Tibial artery (tissue), 4 donors: ENCODE results near the gene DKC1.

Experiments used
- DNase-seq, 2 donors: peaks; one replicate each; pipeline ENCODE4 v3.0.0-alpha.2; 2019
- H3K27ac ChIP-seq, 2 donors: fragments of 200-600 bp; sonication (generic) in 1 of 2; 1 replicate in 1 of 2; 2 replicates in 1 of 2; pipeline ENCODE4 v1.5.1; 2018 to 2019; ENCODE audit warnings: mild to moderate bottlenecking in 1 of 2
- H3K27me3 ChIP-seq, 2 donors: fragments of 200-600 bp; sonication (generic) in 1 of 2; one replicate each; pipeline versions ENCODE4 v1.5.1 to v1.6.0; 2016 to 2019
- H3K36me3 ChIP-seq, 3 donors: fragments of 200-600 bp; sonication (generic) in 2 of 3; one replicate each; pipeline ENCODE4 v1.5.1; 2016 to 2019; ENCODE audit warnings: mild to moderate bottlenecking in 2 of 3
- H3K4me1 ChIP-seq, 4 donors: fragments of 200-600 bp; sonication (generic) in 2 of 4; 1 replicate in 3 of 4; 2 replicates in 1 of 4; pipeline ENCODE4 v1.5.1; 2016 to 2019
- H3K4me3 ChIP-seq, 2 donors: fragments of 200-600 bp; sonication (generic) in 1 of 2; 1 replicate in 1 of 2; 2 replicates in 1 of 2; pipeline ENCODE4 v1.5.1; 2018 to 2019; ENCODE audit warnings: mild to moderate bottlenecking in 2 of 2
- H3K9me3 ChIP-seq, 3 donors: fragments of 200-600 bp; sonication (generic) in 1 of 3; one replicate each; pipeline ENCODE4 v1.5.1; 2016 to 2019
- intact Hi-C: fragments of 100-400 bp; cut with DNase I; formaldehyde crosslinking; loops from one replicate; pipeline ENCODE4 v1.15.0; 2023; ENCODE audit warnings: low total_unique reads
- TF ChIP-seq, protein P1 (sequence below), 2 experiments: fragments of 200-600 bp in 1 of 2; fragments of 450-650 bp in 1 of 2; IDR thresholded peaks; one replicate each; pipeline ENCODE4 v1.5.1; 2017 to 2019; ENCODE audit warnings: antibody characterized with exemption in 2 of 2, mild to moderate bottlenecking in 1 of 2, moderate library complexity in 1 of 2

The DKC1 gene

GRCh38 chrX:154719132-154719675 lies 43.5 kb upstream of the DKC1 start:
- no peak overlapping the region for H3K4me3 ChIP-seq
- intact Hi-C loops = no loop called here

DNA sequence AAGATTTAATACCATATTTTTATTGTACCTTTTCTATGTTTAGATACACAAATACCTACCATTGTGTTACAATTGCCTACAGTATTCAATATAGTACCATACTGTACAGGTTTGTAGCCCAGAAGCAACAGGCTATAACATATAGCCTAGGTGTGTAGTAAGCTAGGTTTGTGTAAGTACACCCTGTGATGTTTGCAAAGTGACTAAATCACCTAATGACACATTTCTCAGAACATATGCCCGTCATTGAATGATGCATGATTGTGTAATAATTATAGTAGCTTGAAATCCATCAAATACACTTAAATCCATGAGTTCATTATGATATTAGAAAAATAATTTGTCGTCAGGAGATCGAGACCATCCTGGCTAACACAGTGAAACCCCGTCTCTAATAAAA lies 42.6 kb upstream of the DKC1 start:
- intact Hi-C loops = no loop called here
- H3K27ac ChIP-seq = no peak overlapping the region
- TF ChIP-seq, protein P1, sequence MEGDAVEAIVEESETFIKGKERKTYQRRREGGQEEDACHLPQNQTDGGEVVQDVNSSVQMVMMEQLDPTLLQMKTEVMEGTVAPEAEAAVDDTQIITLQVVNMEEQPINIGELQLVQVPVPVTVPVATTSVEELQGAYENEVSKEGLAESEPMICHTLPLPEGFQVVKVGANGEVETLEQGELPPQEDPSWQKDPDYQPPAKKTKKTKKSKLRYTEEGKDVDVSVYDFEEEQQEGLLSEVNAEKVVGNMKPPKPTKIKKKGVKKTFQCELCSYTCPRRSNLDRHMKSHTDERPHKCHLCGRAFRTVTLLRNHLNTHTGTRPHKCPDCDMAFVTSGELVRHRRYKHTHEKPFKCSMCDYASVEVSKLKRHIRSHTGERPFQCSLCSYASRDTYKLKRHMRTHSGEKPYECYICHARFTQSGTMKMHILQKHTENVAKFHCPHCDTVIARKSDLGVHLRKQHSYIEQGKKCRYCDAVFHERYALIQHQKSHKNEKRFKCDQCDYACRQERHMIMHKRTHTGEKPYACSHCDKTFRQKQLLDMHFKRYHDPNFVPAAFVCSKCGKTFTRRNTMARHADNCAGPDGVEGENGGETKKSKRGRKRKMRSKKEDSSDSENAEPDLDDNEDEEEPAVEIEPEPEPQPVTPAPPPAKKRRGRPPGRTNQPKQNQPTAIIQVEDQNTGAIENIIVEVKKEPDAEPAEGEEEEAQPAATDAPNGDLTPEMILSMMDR (IDR thresholded peaks at IDR 0.05) = no peak
- H3K27me3 ChIP-seq = no peaks in the 10 kb centered on the region
- DNase-seq = no peak
- H3K9me3 ChIP-seq = no peaks in the 10 kb centered on the region
- peaks cover 0 to 5% (median 0%) of the 10 kb centered on the region in 4 donors for H3K4me1 ChIP-seq
- H3K36me3 ChIP-seq = no peaks in the 10 kb centered on the region
- H3K4me3 ChIP-seq = no peak overlapping the region

More at GRCh38 chrX:154719132-154719675, 43.5 kb upstream of the DKC1 start:
- no peaks in the 10 kb centered on the region for H3K36me3 ChIP-seq
- peaks cover 0 to 5% (median 0%) of the 10 kb centered on the region in 4 donors for H3K4me1 ChIP-seq
- TF ChIP-seq, protein P1 (IDR thresholded peaks at IDR 0.05) = no peak
- H3K9me3 ChIP-seq = no peaks in the 10 kb centered on the region
- H3K27me3 ChIP-seq = no peaks in the 10 kb centered on the region
- DNase-seq = no peak
- H3K27ac ChIP-seq = no peak overlapping the region

GRCh38 chrX:154721155-154721554 lies 41.5 kb upstream of the DKC1 start:
- Histone ChIP-seq H3K9me3 (no peaks in the 10 kb centered on the region), H3K27me3 (no peaks in the 10 kb centered on the region), H3K4me1 (peaks cover 0 to 5% (median 0%) of the 10 kb centered on the region in 4 donors), H3K36me3 (no peaks in the 10 kb centered on the region), H3K4me3 (no peak overlapping the region), H3K27ac (no peak overlapping the region)
- DNase-seq = no peak
- intact Hi-C loops = no loop called here
- TF ChIP-seq, protein P1 (IDR thresholded peaks at IDR 0.05) = no peak

- TF ChIP-seq, protein P1 (IDR thresholded peaks at IDR 0.05) = no peak
- H3K36me3 ChIP-seq = no peaks in the 10 kb centered on the region
- peaks cover 0 to 38% (median 21%) of the 10 kb centered on the region in 4 donors for H3K4me1 ChIP-seq
- no peak for DNase-seq
- no peak overlapping the region for H3K4me3 ChIP-seq
- no peaks in the 10 kb centered on the region for H3K9me3 ChIP-seq
- H3K27me3 ChIP-seq = no peaks in the 10 kb centered on the region
- intact Hi-C loops = no loop called here
- no peak overlapping the region for H3K27ac ChIP-seq
Measured at GRCh38 chrX:154724993-154725756, 37.5 kb upstream of the DKC1 start.

GRCh38 chrX:154727418-154727817 lies 35.2 kb upstream of the DKC1 start:
- Histone ChIP-seq H3K9me3 (no peaks in the 10 kb centered on the region), H3K4me1 (peaks cover 0 to 60% (median 24%) of the 10 kb centered on the region in 4 donors), H3K4me3 (no peak overlapping the region), H3K27ac (peak overlapping the region; percentile 41 to 65), H3K27me3 (no peaks in the 10 kb centered on the region), H3K36me3 (no peaks in the 10 kb centered on the region)
- no peak for DNase-seq
- TF ChIP-seq, protein P1 (IDR thresholded peaks at IDR 0.05) = no peak
- intact Hi-C loops = no loop called here
